Calu3 (cell line): ENCODE measurements around the gene ERN1. TPM values are rescaled to one million over a fixed set of nuclear protein-coding genes. Genes with fewer than 3 reads are reported as not detected.

Experiments used
- BruUV-seq: library from RNA; stranded (reverse); fragments of 400-500 nt; replicated peaks from 2 replicates; lab custom pipeline; 2021; lab: Mats Ljungman, UMichigan
- CTCF ChIA-PET: fragments of 300-600 bp; sonication (Branson Sonifier 250); formaldehyde crosslinking; loops from one replicate; lab custom pipeline; 2022; ENCODE audit warnings: antibody characterized with exemption; lab: Charles Lee
- DNase-seq: peaks from one replicate; pipeline ENCODE4 v3.0.0; 2022
- H3K27ac Mint-ChIP-seq: one replicate; pipeline ENCODE4 v1.8.0; 2022; ENCODE audit warnings: mixed read lengths; ENCODE audit not compliant: unreplicated experiment
- H3K27me3 Mint-ChIP-seq: one replicate; pipeline ENCODE4 v1.8.0; 2022; ENCODE audit warnings: mixed read lengths; ENCODE audit not compliant: unreplicated experiment
- H3K36me3 Mint-ChIP-seq: one replicate; pipeline ENCODE4 v1.8.0; 2022; ENCODE audit warnings: mild to moderate bottlenecking, moderate library complexity, mixed read lengths; ENCODE audit not compliant: insufficient read depth, unreplicated experiment
- H3K4me1 Mint-ChIP-seq: one replicate; pipeline ENCODE4 v1.8.0; 2022; ENCODE audit warnings: mild to moderate bottlenecking, low read depth, mixed read lengths; ENCODE audit not compliant: unreplicated experiment
- H3K4me3 Mint-ChIP-seq: one replicate; pipeline ENCODE4 v1.8.0; 2022; ENCODE audit warnings: mild to moderate bottlenecking, low read depth, moderate library complexity, mixed read lengths; ENCODE audit not compliant: unreplicated experiment
- H3K9me3 Mint-ChIP-seq: one replicate; pipeline ENCODE4 v1.8.0; 2022; ENCODE audit warnings: low read depth, mixed read lengths; ENCODE audit not compliant: unreplicated experiment
- intact Hi-C: fragments of 100-400 bp; cut with micrococcal nuclease; formaldehyde crosslinking; loops from one replicate; pipeline ENCODE4 v1.10.0; 2022; ENCODE audit not compliant: unreplicated experiment
- total RNA-seq: library from RNA; stranded (reverse); gene quantifications from 2 replicates; pipeline ENCODE4 v1.2.3, GENCODE V29; 2022
- TF ChIP-seq, protein P1 (sequence below): fragments of 200-600 bp; IDR thresholded peaks from one replicate; pipeline ENCODE4 v1.8.0; 2022; ENCODE audit warnings: antibody characterized with exemption; ENCODE audit not compliant: unreplicated experiment

Gene ERN1
- total RNA-seq, 1 experiment from 2014 or later: 16.5 TPM

DNA sequence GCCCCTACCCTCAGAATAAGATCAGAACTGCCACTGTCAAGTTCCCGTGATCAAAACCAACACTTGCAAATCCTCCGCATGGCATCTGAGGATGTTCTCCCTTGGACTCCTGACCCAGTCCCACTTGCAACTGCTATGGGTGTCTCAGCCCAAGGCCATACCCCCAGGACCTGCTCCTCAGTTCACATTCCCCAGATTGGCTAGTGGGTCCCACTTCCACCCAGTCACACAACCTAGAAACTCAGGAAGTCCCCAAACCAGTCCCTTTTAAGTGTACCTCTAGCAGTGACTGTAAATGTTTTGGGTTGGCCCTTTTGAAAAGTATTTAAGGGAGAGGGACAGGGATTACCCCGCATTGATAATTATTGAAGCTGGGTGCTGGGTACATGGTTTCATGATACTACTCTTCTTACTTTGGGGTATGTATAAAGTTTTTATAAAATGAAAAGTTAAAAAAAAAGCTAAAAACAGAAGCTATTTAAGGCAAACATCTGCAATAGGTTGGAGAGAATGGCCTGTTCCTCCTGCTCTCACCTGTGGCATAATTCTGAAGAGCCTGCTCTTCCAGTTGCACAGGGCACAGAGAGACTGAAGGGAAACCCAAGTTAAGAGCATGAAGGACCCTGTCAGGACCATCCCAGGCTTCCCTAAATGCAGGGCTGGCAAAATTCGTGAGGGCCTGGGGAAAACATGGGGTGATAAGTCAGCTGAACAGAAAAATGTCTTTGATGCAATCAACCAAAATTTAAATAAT lies 42.5 kb downstream of the ERN1 start:
- intact Hi-C loops: no loop called here
- H3K4me3 Mint-ChIP-seq: no peak overlapping the region

DNA sequence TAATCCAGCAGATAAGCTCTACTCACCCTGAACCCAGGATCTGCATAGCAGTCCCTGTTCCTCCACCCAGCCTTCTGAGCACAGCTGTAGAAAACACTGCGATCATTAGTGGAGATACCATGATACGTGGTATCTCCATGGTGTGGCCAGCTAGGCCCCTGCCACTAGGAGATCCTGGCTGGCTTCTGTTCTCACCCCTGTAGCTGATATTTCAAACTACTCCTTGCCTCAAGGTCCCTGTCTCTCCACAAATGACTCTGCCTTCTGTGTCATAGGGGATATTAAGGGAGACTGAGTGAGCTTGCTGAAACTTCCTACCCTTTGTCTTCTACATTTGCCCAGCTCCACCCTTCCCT lies 44.3 kb downstream of the ERN1 start:
- no peaks in the 10 kb centered on the region for H3K9me3 Mint-ChIP-seq
- H3K4me1 Mint-ChIP-seq: peaks cover 17% of the 10 kb centered on the region
- peaks cover 7% of the 10 kb centered on the region for H3K36me3 Mint-ChIP-seq
- H3K27me3 Mint-ChIP-seq: no peaks in the 10 kb centered on the region
- CTCF ChIA-PET: no interaction called here
- no peak overlapping the region for H3K27ac Mint-ChIP-seq
- TF ChIP-seq, protein P1, sequence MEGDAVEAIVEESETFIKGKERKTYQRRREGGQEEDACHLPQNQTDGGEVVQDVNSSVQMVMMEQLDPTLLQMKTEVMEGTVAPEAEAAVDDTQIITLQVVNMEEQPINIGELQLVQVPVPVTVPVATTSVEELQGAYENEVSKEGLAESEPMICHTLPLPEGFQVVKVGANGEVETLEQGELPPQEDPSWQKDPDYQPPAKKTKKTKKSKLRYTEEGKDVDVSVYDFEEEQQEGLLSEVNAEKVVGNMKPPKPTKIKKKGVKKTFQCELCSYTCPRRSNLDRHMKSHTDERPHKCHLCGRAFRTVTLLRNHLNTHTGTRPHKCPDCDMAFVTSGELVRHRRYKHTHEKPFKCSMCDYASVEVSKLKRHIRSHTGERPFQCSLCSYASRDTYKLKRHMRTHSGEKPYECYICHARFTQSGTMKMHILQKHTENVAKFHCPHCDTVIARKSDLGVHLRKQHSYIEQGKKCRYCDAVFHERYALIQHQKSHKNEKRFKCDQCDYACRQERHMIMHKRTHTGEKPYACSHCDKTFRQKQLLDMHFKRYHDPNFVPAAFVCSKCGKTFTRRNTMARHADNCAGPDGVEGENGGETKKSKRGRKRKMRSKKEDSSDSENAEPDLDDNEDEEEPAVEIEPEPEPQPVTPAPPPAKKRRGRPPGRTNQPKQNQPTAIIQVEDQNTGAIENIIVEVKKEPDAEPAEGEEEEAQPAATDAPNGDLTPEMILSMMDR: no peak
- no peak for DNase-seq
- H3K4me3 Mint-ChIP-seq: no peak overlapping the region
- intact Hi-C loops: no loop called here
- no TSS peak for BruUV-seq

More for the DNA sequence above, 42.5 kb downstream of the ERN1 start:
- TF ChIP-seq, protein P1: no peak
- Mint-ChIP-seq H3K36me3 (peaks cover 5% of the 10 kb centered on the region), H3K4me1 (peaks cover 17% of the 10 kb centered on the region), H3K9me3 (no peaks in the 10 kb centered on the region), H3K27ac (no peak overlapping the region), H3K27me3 (no peaks in the 10 kb centered on the region)
- no TSS peak for BruUV-seq
- DNase-seq: no peak
- CTCF ChIA-PET: interaction anchor here (1.2 kb wide), 1 partner anchor 31 kb away, joined by 3 read pairs; no protein-coding TSS in a partner anchor

DNA sequence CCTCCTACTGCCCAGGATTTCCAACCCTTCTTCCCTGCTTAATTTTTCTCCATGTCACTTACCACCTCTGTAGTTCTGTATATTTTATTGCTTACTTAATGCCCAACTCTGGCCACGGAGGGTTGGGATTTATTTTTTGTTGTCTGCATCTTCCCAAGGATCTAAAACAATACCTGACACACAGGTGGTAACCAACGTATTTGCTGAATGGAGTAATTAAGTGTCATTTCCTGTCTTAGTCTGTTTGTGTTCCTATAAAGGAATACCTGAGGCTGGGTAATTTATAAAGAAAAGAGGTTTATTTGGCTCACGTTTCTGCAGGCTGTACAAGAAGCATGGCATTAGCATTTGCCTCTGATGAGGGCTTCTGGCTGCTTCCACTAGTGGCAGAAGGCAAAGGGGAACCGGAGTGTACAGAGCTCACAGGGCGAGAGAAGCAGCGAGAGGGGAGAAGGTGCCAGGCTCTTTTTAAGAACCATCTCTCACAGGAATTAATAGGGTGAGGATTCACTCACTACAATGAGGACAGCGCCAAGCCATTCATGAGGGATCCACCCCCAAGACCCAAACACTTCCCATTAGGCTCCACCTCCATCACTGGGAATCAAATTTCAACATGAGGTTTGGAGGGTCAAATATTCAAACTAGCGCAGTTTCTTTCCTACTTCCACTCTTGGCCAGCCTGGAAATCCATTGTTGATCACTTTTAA lies 44.8 kb downstream of the ERN1 start:
- H3K4me1 Mint-ChIP-seq: peaks cover 17% of the 10 kb centered on the region
- DNase-seq: no peak
- no peaks in the 10 kb centered on the region for H3K27me3 Mint-ChIP-seq
- no TSS peak for BruUV-seq
- CTCF ChIA-PET: interaction anchor here (0.5 to 1.6 kb wide), 7 partner anchors 9 to 1163 kb away, joined by 3 to 5 read pairs (median 3); no protein-coding TSS in a partner anchor
- peaks cover 7% of the 10 kb centered on the region for H3K36me3 Mint-ChIP-seq
- intact Hi-C loops: no loop called here
- no peak overlapping the region for H3K27ac Mint-ChIP-seq
- H3K9me3 Mint-ChIP-seq: no peaks in the 10 kb centered on the region
- TF ChIP-seq, protein P1: no peak
- H3K4me3 Mint-ChIP-seq: no peak overlapping the region

DNA sequence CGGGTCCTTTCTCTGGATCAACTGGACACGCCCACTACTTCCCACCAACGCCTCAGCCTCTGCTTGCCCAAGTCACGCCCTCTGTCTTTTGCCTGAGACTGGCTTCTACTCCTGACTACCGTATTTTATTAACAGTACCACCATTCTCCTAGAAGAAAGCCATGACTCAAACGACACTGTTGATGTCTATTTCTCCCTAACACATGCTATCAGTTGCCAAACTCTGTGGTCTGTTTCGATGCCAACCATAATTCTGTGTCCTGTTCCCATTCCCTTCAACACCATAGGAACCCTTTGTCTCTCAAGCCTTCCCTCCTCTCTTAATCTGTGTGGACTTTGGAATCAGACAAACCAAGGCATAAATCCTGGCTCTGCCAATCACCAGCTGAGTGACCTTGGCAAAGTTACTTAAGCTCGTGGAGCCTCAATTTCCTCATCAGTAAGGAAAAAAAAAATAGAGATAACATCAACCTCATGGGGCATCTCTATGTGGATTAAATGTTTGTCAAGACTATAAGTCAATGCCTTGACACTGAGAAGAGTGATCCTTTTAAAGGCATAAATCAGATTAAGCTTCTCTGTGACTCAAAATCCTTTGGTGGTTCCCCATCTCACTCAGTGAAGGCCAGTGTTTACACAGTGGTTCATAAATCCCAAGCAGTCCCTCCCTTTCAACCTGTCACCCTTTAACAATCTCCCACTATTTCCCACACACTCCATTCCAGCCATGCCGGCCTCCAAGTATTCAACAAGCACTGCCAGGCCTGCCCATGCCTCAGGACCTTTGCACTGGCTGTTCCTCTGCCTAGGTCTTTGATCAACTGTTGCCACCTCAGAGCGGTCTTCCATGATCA lies 45.6 kb downstream of the ERN1 start:
- intact Hi-C loops: no loop called here
- Mint-ChIP-seq H3K27me3 (no peaks in the 10 kb centered on the region), H3K27ac (no peak overlapping the region), H3K9me3 (no peaks in the 10 kb centered on the region), H3K4me3 (no peak overlapping the region), H3K4me1 (peaks cover 17% of the 10 kb centered on the region), H3K36me3 (peaks cover 7% of the 10 kb centered on the region)
- TF ChIP-seq, protein P1: no peak
- no TSS peak for BruUV-seq
- DNase-seq: peak; percentile 47
- CTCF ChIA-PET: interaction anchor here (0.5 to 1.6 kb wide), 9 partner anchors 9 to 1162 kb away, joined by 3 to 5 read pairs (median 3); no protein-coding TSS in a partner anchor
